PC-3 (cell line): Measurements from ENCODE around the gene MAP2K2.

Experiments
- EZH2phosphoT487 ChIP-seq: fragments of 300-600 bp; sonication (generic); IDR thresholded peaks from 2 replicates; pipeline ENCODE4 v1.6.1; 2018; ENCODE audit warnings: mild to moderate bottlenecking, antibody characterized with exemption, low read length, borderline replicate concordance
- TF ChIP-seq, protein P1 (sequence below): fragments of 300-600 bp; sonication (generic); conservative IDR thresholded peaks from 2 replicates; pipeline ENCODE4 v1.5.1; 2017; ENCODE audit warnings: antibody characterized with exemption, low read depth, mild to moderate bottlenecking, low read length

DNA sequence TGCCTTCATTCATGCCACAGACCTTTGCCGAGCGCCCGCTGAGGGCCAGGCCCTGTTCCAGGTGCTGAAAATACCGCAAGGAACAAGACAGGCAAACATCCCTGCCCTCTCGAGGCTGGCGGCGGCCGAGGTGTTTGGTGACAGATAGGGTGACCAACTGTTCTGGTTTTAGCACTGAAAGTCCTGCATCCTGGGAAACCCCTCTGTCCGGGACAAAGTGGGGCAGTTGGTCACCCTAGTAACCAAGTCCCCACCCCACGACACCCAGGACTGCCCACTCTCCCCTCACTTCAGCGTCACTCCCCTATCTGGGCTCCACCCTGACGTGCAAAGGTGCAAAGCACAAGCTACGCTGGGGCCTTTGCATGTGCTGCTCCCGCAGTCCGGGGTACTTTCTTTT is 74.5 kb downstream of the MAP2K2 start:
- TF ChIP-seq, protein P1, sequence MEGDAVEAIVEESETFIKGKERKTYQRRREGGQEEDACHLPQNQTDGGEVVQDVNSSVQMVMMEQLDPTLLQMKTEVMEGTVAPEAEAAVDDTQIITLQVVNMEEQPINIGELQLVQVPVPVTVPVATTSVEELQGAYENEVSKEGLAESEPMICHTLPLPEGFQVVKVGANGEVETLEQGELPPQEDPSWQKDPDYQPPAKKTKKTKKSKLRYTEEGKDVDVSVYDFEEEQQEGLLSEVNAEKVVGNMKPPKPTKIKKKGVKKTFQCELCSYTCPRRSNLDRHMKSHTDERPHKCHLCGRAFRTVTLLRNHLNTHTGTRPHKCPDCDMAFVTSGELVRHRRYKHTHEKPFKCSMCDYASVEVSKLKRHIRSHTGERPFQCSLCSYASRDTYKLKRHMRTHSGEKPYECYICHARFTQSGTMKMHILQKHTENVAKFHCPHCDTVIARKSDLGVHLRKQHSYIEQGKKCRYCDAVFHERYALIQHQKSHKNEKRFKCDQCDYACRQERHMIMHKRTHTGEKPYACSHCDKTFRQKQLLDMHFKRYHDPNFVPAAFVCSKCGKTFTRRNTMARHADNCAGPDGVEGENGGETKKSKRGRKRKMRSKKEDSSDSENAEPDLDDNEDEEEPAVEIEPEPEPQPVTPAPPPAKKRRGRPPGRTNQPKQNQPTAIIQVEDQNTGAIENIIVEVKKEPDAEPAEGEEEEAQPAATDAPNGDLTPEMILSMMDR: no peak
- no peak for TF ChIP-seq EZH2phosphoT487
